NK-92 (cell line): Measurements from ENCODE around the gene EBNA1BP2.
"Not testable (repeated sequence)": the region's sequence is repeated elsewhere in the genome, so short reads cannot be mapped to it uniquely, and the experiment has no call there.

Experiments used
- DNase-seq: peaks from one replicate; lab custom pipeline; 2025; ENCODE audit not compliant: unreplicated experiment; lab: John Stamatoyannopoulos, UW

The EBNA1BP2 gene

GRCh38 chr1:43172527-43172972 is 460 bp upstream of the EBNA1BP2 start:
- no peak for DNase-seq

DNA sequence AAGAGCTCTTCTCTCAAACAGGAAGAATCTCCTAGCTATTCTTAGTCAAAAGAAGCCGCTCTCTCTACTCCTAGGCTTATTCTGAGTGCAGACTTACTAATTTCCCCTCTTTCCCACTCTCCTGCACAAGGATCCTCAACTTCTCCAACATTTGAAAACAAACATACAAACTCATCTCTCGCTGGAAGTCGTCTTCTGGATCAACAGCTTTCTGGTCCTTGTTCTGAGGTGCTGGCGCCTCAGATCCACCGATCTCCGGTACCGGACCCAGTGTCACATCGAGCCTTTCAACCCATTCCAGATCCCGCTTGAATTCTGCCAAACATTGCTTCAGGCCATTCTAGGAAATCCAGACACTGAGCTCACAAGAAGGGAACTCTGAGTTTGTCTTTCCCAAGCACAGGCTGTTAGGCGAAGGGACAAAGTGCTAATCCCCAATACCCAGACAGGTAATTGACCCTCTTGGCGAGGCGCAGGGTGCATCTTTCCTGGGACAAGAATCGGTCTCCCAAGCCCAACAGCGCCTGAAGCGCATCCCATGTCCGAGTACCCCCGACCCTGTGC is 696 bp downstream of the EBNA1BP2 start:
- DNase-seq, result no peak

DNA sequence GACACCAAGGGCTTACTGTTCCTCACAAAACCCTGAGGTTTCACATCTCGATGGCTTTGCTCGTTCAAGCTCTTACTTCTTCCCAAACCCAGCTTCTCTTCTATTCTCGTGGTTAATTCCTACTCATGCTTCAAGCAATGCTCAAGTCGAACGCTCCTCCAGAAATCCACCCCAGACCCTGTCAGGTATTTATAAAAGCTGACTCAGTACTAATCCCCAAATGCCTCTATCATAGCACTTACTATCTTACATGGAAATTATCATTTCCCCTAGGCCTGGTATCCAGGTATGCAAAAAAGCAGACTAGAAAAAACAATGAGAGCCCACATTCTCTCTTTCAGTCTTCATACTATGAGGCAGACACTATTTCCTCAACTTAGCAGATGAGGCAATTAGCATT is 6.3 kb downstream of the EBNA1BP2 start:
- no peak for DNase-seq

- no peak for DNase-seq
Observed at GRCh38 chr1:43165162-43165561, 6.9 kb downstream of the EBNA1BP2 start.

- DNase-seq, result no peak
Observed at GRCh38 chr1:43156026-43156425, 16.1 kb downstream of the EBNA1BP2 start.

DNA sequence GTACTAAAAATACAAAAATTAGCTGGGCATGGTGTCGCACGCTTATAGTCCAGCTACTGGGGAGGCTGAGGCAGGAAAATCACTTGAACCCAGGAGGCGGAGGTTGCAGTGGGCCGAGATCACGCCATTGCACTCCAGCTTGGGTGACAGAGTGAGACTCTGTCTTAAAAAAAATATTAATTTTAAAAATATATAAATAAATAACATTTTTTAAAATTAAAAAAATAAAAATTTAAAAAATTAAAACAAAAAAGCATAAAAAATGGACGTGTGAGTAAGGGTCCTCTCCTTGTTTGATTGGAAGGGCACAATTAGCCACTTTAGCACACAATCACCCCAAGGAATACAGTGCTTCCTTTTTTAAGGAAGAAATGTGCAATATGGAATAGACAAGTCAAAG is 18.6 kb downstream of the EBNA1BP2 start:
- DNase-seq, result no peak

DNA sequence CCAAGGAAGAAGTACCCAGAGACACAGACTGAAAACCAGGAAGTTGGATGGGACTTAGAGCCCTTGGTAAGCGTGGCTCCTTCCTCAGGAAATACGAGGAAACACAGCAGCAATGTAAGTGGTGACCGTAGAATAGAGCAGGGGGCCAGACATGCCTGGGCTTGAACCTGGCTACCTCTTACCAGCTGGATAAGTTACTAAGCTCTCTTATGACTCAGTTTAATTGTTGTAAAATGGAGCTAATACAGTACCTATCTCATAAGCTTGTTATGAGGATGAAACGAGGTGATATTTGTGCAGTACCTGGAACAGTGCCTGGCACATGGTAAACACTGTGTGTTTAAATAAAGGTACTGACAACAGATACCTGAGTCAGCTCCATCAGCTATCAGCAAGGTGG is 19.2 kb downstream of the EBNA1BP2 start:
- DNase-seq, result no peak

DNA sequence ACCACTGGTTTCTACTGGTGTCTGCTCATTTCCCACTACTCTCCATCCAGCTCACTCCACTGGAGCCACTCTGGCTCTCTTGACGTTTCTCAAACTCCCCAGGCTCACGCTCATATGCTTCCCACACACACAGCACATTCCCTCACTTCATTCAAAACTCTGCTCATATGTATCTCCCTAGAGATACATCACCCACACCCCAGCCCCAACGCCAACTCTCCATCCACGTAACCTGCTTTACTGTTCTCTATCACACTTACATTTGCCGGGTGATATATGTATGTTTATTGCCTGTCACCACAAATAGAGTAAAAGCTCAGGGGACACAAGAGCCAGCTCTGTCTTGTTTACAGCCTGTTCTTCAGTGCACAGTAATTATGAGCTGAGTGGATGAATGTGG is 22.2 kb downstream of the EBNA1BP2 start:
- DNase-seq, result no peak

- DNase-seq, result no peak
Observed at GRCh38 chr1:43147625-43148327, 24.3 kb downstream of the EBNA1BP2 start.

DNA sequence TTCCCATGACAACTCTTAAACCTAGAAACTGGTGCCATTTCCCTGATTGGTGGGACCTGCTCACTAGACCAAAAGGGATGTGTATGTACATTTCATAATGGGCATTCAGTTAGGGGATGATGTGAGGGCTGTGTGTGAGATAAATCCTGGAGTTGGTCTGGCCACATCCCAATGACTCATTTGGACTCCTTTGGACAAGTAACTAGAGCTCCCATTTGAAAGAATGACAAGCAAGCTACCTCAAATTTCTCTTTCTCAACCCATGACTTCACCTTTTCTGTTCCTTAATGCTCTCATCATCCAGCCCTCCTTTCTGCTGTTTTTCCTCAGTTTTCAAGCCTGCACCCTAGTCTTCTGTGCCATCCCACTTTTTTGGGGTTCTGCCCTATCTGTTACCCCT is 27.9 kb downstream of the EBNA1BP2 start:
- DNase-seq, result no peak

DNA sequence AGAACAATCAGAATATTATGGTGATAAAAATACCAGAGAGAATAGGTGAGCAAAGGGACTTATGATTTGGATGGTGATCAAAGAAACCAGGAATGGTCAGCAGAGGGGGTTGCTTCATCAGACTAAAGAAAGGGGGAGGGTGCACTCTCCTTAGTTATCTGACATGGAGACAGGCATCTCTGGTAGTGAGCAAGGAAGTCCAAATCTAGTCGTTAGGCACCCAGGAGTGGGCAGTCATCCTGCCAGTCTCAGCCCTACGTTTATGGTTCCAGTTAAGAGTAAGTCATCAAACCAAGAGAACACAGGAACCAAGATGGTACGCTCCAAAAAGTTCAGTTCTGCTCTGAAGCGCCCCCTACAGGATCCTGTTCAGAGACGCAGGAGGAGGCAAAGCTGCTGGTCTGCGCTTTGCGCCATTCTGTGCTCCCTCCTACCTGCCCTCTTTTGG is 28.6 kb downstream of the EBNA1BP2 start:
- DNase-seq, result no peak

- DNase-seq, result no peak
Observed at GRCh38 chr1:43140583-43140982, 31.5 kb downstream of the EBNA1BP2 start.

- DNase-seq, result no peak
Observed at GRCh38 chr1:43140010-43140409, 32.1 kb downstream of the EBNA1BP2 start.

DNA sequence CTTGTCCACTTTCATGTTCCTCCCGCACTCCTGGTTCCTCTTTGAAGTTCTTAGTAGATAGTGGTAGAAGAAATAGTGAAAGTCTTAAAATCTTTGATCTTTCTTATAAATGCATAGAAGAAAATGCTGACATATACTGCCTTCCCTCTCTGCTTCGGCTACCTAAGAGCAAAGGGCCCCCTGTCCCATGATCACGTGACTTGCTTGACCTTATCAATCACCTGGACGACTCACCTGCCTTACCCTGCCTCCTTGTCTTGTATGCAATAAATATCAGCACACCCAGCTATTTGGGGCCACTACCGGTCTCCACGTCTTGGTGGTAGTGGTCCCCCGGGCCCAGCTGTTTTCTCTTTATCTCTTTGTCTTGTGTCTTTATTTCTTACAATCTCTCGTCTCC is 32.8 kb downstream of the EBNA1BP2 start:
- not testable (repeated sequence) for DNase-seq

- DNase-seq, result no peak
Observed at GRCh38 chr1:43137445-43138052, 34.5 kb downstream of the EBNA1BP2 start.

DNA sequence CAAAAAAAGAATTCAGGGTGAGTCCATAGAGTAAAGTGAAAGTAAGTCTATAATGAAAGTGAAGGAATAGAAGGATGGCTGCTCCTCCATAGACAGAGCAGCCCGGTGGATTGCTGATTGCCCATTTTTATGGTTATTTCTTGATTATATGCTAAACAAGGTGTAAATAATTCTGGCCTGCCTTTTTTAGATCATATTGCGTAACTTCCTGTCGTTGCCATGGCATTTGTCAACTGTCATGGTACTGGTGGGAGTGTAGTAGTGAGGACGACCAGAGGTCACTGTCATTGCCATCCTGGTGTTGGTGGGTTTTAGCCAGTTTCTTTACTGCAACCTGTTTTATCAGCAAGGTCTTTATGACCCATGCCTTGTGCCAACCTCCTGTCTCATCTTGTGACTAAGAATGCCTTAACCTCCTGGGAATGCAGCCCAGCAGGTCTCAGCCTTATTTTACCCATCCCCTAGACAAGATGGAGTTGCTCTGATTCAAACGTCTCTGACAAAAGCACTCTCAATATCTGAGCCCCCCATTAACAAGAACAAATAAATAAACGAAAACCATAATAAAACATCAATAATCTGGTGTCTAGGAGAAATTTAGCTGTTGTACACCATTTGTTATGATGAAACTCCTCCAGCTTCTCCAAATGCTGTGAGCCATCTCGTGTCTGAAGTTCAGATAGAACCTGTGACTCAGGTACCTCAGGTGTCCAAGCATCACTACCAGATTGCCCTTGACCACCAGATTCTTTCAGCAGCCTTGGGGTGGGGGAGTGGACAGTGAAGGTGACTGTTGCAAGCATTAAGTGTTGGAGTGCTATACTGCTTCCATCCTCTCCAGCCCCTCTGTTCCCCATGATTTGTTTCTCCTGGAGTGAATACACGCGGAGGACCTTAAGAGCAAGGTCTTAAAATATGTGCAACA is 36.0 kb downstream of the EBNA1BP2 start:
- no peak for DNase-seq

- DNase-seq, result no peak
Observed at GRCh38 chr1:43134640-43135039, 37.5 kb downstream of the EBNA1BP2 start.

GRCh38 chr1:43134068-43134467 is 38.0 kb downstream of the EBNA1BP2 start:
- DNase-seq, result no peak

- no peak for DNase-seq
Observed at GRCh38 chr1:43129426-43129825, 42.7 kb downstream of the EBNA1BP2 start.

GRCh38 chr1:43128816-43129215 is 43.3 kb downstream of the EBNA1BP2 start:
- DNase-seq, result no peak

DNA sequence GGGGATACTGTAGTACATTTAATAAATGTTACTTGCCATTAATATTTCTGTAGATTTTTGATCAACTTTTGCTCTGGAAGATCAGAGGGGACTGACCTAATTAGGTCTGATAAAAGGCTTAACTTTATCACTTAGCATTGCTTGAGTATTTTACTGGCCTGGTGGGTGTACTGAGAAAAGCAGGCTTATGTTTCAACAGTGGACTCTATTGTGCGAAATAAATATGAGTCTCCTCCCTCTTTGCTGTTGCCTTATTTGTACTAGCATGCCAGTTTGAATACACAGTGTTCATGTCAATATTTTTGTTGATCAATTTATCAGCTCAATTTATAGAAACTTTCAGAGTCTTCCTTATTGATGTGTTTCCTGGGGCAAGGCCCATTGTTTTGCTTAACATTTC is 49.1 kb downstream of the EBNA1BP2 start:
- DNase-seq, result no peak
